NCI-H1694 treated with DMSO at 0.1 percent for 48 hours (cell line): ENCODE results near the gene POU2F1.

ENCODE experiments used
- DNase-seq: peaks from one replicate; lab custom pipeline; 2025; lab: John Stamatoyannopoulos, UW

Gene POU2F1

GRCh38 chr1:167442854-167443565 is 222.3 kb downstream of the POU2F1 start:
- DNase-seq, result no peak

GRCh38 chr1:167443757-167444156 is 223.1 kb downstream of the POU2F1 start:
- no peak for DNase-seq

GRCh38 chr1:167446966-167447365 is 226.3 kb downstream of the POU2F1 start:
- DNase-seq, result no peak

- DNase-seq, result no peak
These were observed 226.9 kb downstream of the POU2F1 start for GRCh38 chr1:167447521-167448136.

- DNase-seq, result no peak
These were observed 230.2 kb downstream of the POU2F1 start for GRCh38 chr1:167450843-167451242.

- no peak for DNase-seq
These were observed 231.8 kb downstream of the POU2F1 start for GRCh38 chr1:167452483-167452882.

GRCh38 chr1:167453123-167453522 is 232.4 kb downstream of the POU2F1 start:
- DNase-seq, result no peak

- peak; percentile 42 for DNase-seq
These were observed 233.7 kb downstream of the POU2F1 start for GRCh38 chr1:167454304-167454893.

GRCh38 chr1:167454894-167455785 is 234.5 kb downstream of the POU2F1 start:
- peak; percentile 42 for DNase-seq

- DNase-seq, result no peak
These were observed 235.2 kb downstream of the POU2F1 start for GRCh38 chr1:167455786-167456446.

GRCh38 chr1:167456524-167456923 is 235.8 kb downstream of the POU2F1 start:
- no peak for DNase-seq

GRCh38 chr1:167456926-167457325 is 236.2 kb downstream of the POU2F1 start:
- DNase-seq, result no peak

- no peak for DNase-seq
These were observed 237.4 kb downstream of the POU2F1 start for GRCh38 chr1:167457936-167458584.

- DNase-seq, result no peak
These were observed 240.2 kb downstream of the POU2F1 start for GRCh38 chr1:167460836-167461235.

GRCh38 chr1:167462341-167462740 is 241.7 kb downstream of the POU2F1 start:
- DNase-seq, result no peak

- DNase-seq, result no peak
These were observed 242.4 kb downstream of the POU2F1 start for GRCh38 chr1:167463080-167463479.

GRCh38 chr1:167463875-167464575 is 243.3 kb downstream of the POU2F1 start:
- no peak for DNase-seq

- DNase-seq, result no peak
These were observed 244.3 kb downstream of the POU2F1 start for GRCh38 chr1:167465018-167465417.

GRCh38 chr1:167465743-167466142 is 245.1 kb downstream of the POU2F1 start:
- no peak for DNase-seq

GRCh38 chr1:167467126-167467710 is 246.5 kb downstream of the POU2F1 start:
- no peak for DNase-seq
